PC-3 (cell line): ENCODE results near the gene HAND2. TPM values are rescaled to one million over a fixed set of nuclear protein-coding genes. Genes with fewer than 3 reads are reported as not detected.

Source experiments
- ATAC-seq: fragments of 200-7000 bp; cut with Tn5 transposase; 2 replicates; pipeline ENCODE4 v1.9.1; 2020; ENCODE audit warnings: mild to moderate bottlenecking, moderate library complexity
- BruUV-seq: library from RNA; stranded (reverse); fragments of 400-500 nt; replicated peaks from 2 replicates; lab custom pipeline; 2021; lab: Mats Ljungman, UMichigan
- CTCF ChIA-PET: fragments of 300-600 bp; sonication (Branson Sonifier 250); formaldehyde crosslinking; loops from one replicate; lab custom pipeline; 2022; ENCODE audit warnings: antibody characterized with exemption; lab: Charles Lee
- POLR2A ChIA-PET: fragments of 300-600 bp; sonication (Branson Sonifier 250); formaldehyde crosslinking; loops from one replicate; lab custom pipeline; 2022; ENCODE audit warnings: antibody characterized with exemption; ENCODE audit not compliant: unreplicated experiment; lab: Charles Lee
- DNase-seq: peaks from one replicate; pipeline ENCODE4 v3.0.0-alpha.2; 2015
- H2AFZ ChIP-seq: fragments of 300-600 bp; sonication (generic); 2 replicates; pipeline ENCODE4 v1.6.0; 2016; ENCODE audit warnings: antibody characterized with exemption, low read length
- H3F3A ChIP-seq: fragments of 300-600 bp; sonication (generic); one replicate; pipeline ENCODE4 v1.6.0; 2017; ENCODE audit warnings: antibody characterized with exemption, low read length, control low read depth, mild to moderate bottlenecking; ENCODE audit not compliant: unreplicated experiment
- H3K27ac ChIP-seq: fragments of 300-600 bp; sonication (generic); 2 replicates; pipeline ENCODE4 v1.5.1; 2016; ENCODE audit warnings: mild to moderate bottlenecking, low read length
- H3K27me3 ChIP-seq: fragments of 300-600 bp; sonication (generic); 2 replicates; pipeline ENCODE4 v1.6.1; 2016; ENCODE audit warnings: low read length, mixed read lengths
- H3K36me3 ChIP-seq: fragments of 300-600 bp; sonication (generic); 2 replicates; pipeline ENCODE4 v1.6.1; 2016; ENCODE audit warnings: low read depth, mixed run types, low read length, mixed read lengths
- H3K4me1 ChIP-seq: fragments of 300-600 bp; sonication (generic); 2 replicates; pipeline ENCODE4 v1.5.1; 2016; ENCODE audit warnings: low read length; ENCODE audit not compliant: insufficient read depth
- H3K4me2 ChIP-seq: fragments of 300-600 bp; sonication (generic); 2 replicates; pipeline ENCODE4 v1.6.0; 2016; ENCODE audit warnings: low read length
- H3K4me3 ChIP-seq: fragments of 300-600 bp; sonication (generic); 2 replicates; pipeline ENCODE4 v1.5.1; 2016; ENCODE audit warnings: mild to moderate bottlenecking, low read length, mixed read lengths
- H3K79me2 ChIP-seq: fragments of 300-600 bp; sonication (generic); 2 replicates; pipeline ENCODE4 v1.6.1; 2017; ENCODE audit warnings: low read length, mixed read lengths
- H3K9ac ChIP-seq: fragments of 300-600 bp; sonication (generic); 2 replicates; pipeline ENCODE4 v1.6.0; 2016; ENCODE audit warnings: mild to moderate bottlenecking, low read length
- H3K9me2 ChIP-seq: fragments of 300-600 bp; sonication (generic); replicated peaks from 2 replicates; pipeline ENCODE4 v1.6.1; 2016; ENCODE audit warnings: mixed run types, low read length, mixed read lengths
- H3K9me3 ChIP-seq: fragments of 300-600 bp; sonication (generic); 2 replicates; pipeline ENCODE4 v1.6.1; 2016; ENCODE audit warnings: low read length, mixed read lengths
- H4K20me1 ChIP-seq: fragments of 300-600 bp; sonication (generic); 2 replicates; pipeline ENCODE4 v1.6.1; 2016; ENCODE audit warnings: low read length, mixed read lengths
- EZH2 ChIP-seq: fragments of 300-600 bp; sonication (generic); IDR thresholded peaks from one replicate; pipeline ENCODE4 v1.6.1; 2017; ENCODE audit warnings: antibody characterized with exemption, mild to moderate bottlenecking, low read length; ENCODE audit not compliant: unreplicated experiment
- EZH2phosphoT487 ChIP-seq: fragments of 300-600 bp; sonication (generic); IDR thresholded peaks from 2 replicates; pipeline ENCODE4 v1.6.1; 2018; ENCODE audit warnings: mild to moderate bottlenecking, antibody characterized with exemption, low read length, borderline replicate concordance
- intact Hi-C: fragments of 100-400 bp; cut with micrococcal nuclease; formaldehyde crosslinking; loops from 2 replicates; pipeline ENCODE4 v1.9.0; 2023
- total RNA-seq: library from RNA; depleted of rRNA; stranded (reverse); fragments of >200 nt; gene quantifications from 2 replicates; pipeline ENCODE4 v1.2.3, GENCODE V29; 2014
- TF ChIP-seq, protein P1 (sequence below): fragments of 300-600 bp; sonication (generic); conservative IDR thresholded peaks from 2 replicates; pipeline ENCODE4 v1.5.1; 2017; ENCODE audit warnings: antibody characterized with exemption, low read depth, mild to moderate bottlenecking, low read length

HAND2 gene
- total RNA-seq, 1 experiment from 2014 or later: not detected

- POLR2A ChIA-PET: no interaction called here
- TF ChIP-seq EZH2 (no peak), EZH2phosphoT487 (no peak)
- TF ChIP-seq, protein P1, sequence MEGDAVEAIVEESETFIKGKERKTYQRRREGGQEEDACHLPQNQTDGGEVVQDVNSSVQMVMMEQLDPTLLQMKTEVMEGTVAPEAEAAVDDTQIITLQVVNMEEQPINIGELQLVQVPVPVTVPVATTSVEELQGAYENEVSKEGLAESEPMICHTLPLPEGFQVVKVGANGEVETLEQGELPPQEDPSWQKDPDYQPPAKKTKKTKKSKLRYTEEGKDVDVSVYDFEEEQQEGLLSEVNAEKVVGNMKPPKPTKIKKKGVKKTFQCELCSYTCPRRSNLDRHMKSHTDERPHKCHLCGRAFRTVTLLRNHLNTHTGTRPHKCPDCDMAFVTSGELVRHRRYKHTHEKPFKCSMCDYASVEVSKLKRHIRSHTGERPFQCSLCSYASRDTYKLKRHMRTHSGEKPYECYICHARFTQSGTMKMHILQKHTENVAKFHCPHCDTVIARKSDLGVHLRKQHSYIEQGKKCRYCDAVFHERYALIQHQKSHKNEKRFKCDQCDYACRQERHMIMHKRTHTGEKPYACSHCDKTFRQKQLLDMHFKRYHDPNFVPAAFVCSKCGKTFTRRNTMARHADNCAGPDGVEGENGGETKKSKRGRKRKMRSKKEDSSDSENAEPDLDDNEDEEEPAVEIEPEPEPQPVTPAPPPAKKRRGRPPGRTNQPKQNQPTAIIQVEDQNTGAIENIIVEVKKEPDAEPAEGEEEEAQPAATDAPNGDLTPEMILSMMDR: no peak
- no peak overlapping the region for H3K4me3 ChIP-seq
- H3K9me2 ChIP-seq: no peaks in the 10 kb centered on the region
- intact Hi-C loops: loop anchor here (5.0 kb wide), 1 partner anchor 615 kb away; no protein-coding TSS in a partner anchor
- no peaks in the 10 kb centered on the region for H3K27me3 ChIP-seq
- no peaks in the 10 kb centered on the region for H3K36me3 ChIP-seq
- H3F3A ChIP-seq: no peaks in the 10 kb centered on the region
- no peaks in the 10 kb centered on the region for H3K79me2 ChIP-seq
- no peak overlapping the region for H3K4me2 ChIP-seq
- DNase-seq (no peak), ATAC-seq (no peak)
- BruUV-seq: no TSS peak
- no peaks in the 10 kb centered on the region for H3K4me1 ChIP-seq
- no peak overlapping the region for H3K27ac ChIP-seq
- no peak overlapping the region for H2AFZ ChIP-seq
- H3K9ac ChIP-seq: no peak overlapping the region
- no peaks in the 10 kb centered on the region for H3K9me3 ChIP-seq
- CTCF ChIA-PET: no interaction called here
- H4K20me1 ChIP-seq: no peaks in the 10 kb centered on the region
Measured at GRCh38 chr4:173507471-173508385, 22.3 kb downstream of the HAND2 start.

DNA sequence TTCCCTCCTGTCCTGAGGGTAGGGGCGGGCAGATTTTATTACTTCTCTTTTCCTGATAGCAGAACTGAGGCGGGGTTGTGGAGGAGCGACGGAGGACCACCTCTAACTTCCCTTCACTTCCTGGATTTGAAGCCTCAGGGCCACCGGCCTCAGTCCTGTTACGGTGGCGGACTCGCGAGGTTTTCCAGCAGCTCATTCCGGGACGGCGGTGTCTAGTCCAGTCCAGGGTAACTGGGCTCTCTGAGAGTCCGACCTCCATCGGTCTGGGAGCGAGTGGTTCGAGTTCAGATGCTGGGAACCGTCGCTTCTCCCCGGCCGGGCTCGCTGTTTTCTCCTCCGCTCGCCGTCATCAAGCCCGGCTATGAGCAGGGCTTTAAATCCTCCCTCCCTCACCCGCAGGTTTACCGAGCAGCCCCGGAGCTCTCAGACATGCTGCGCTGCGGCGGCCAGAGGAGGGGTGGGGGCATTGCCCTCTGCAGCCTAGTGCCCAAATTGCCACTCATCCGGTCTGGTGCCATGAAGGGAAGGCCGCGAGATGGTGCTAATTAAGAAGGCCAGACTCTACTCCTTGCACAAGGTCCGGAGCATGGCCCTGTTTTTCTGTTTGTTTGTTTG is 23.3 kb downstream of the HAND2 start:
- Histone ChIP-seq H3K9me3 (no peaks in the 10 kb centered on the region), H3K4me1 (no peaks in the 10 kb centered on the region), H3K36me3 (no peaks in the 10 kb centered on the region), H3K27ac (no peak overlapping the region), H3K4me3 (no peak overlapping the region), H3K79me2 (no peaks in the 10 kb centered on the region), H3K27me3 (no peaks in the 10 kb centered on the region), H3F3A (no peaks in the 10 kb centered on the region), H3K4me2 (no peak overlapping the region), H3K9me2 (no peaks in the 10 kb centered on the region), H2AFZ (no peak overlapping the region), H4K20me1 (no peaks in the 10 kb centered on the region), H3K9ac (no peak overlapping the region)
- intact Hi-C loops: loop anchor here (5.0 kb wide), 1 partner anchor 616 kb away; no protein-coding TSS in a partner anchor
- CTCF ChIA-PET: no interaction called here
- DNase-seq (no peak), ATAC-seq (no peak)
- no TSS peak for BruUV-seq
- TF ChIP-seq EZH2 (no peak), EZH2phosphoT487 (no peak)
- TF ChIP-seq, protein P1: no peak
- POLR2A ChIA-PET: no interaction called here
